ENCODE data around the gene TIRAP.

The TIRAP gene

DNA sequence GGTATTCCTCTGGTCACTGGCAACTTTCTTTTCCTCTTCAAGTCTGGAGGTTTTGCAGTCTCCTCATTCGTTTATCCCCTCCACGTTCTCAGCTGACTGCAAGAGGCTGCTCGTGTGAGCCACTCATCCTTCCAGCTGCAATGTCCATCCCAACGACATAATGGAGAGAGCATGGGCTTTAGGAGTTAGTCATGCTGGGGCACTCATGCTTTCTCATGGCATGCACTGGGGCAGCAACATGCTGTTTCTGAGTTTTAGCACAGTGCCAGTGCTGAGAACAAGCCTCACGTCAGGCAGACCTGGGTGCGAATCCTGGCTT is 28.1 kb downstream of the TIRAP start:
- H3K36me3 ChIP-seq (ENCODE audit: insufficient read depth, low read length): peaks cover 6% of the 10 kb centered on the region; the same call in 1 of the 2 replicates
- DNase-seq (ENCODE audit: low read depth, low spot score): no peak

DNA sequence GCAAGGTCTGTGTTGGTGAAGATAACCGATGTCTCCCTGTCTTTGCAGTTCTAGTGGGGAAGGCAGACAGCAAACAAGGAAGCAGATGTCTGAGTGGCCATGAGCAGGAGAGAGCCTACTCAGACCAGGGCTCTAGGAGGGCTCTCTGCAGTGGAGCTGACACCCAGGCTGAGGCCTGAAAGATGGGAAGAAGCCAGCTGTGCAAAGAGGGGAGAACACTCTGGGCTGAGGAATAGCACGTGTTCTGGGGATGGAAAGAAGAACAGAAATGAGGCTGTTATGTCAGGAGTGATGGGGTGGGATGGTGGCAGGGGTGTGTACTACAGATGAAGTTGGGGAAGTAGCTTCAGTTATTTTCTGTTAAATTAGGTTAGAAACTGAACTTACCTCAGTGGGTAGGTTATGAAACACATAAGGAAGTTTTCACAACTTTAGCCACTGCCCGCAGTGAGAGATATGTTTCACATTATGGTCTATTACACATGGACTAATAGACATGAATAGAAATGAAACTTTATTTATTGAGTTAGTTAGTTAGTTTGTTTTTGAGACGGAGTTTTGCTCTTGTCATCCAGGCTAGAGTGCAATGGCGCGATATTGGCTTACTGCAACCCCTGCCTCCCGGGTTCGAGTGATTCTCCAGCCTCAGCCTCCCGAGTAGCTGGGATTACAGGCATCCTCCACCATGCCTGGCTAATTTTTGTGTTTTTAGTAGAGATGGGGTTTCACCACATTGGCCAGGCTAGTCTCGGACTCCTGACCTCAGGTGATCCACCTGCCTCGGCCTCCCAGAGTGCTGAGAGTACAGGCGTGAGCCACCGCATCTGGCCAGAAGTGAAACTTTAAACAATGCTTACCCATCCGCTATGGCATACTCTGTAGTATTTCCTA is 28.8 kb downstream of the TIRAP start:
- DNase-seq (ENCODE audit: low read depth, low spot score): no peak
- Histone ChIP-seq H3K9ac (ENCODE audit: insufficient read length) (no peak overlapping the region), H3K4me3 (no peak overlapping the region), H3K36me3 (ENCODE audit: insufficient read depth, low read length) (peaks cover 6% of the 10 kb centered on the region; the same call in 1 of the 2 replicates), H3K9me3 (ENCODE audit: low read depth, low read length) (no peaks in the 10 kb centered on the region), H3K27ac (no peak overlapping the region)
- no peak for TF ChIP-seq FOXP2 (optimal IDR thresholded peaks at IDR 0.05; ENCODE audit: control extremely low read depth, extremely low read length, insufficient read depth)
- TF ChIP-seq POLR2AphosphoS5 (IDR thresholded peaks at IDR 0.05; ENCODE audit: borderline replicate concordance, low read depth, low read length): no peak
- TF ChIP-seq EZH2 (IDR thresholded peaks at IDR 0.05): no peak

More for the DNA sequence above, 28.1 kb downstream of the TIRAP start:
- Histone ChIP-seq H3K9ac (ENCODE audit: insufficient read length) (no peak overlapping the region), H3K27ac (no peak overlapping the region), H3K4me3 (no peak overlapping the region), H3K9me3 (ENCODE audit: low read depth, low read length) (no peaks in the 10 kb centered on the region)
- TF ChIP-seq FOXP2 (optimal IDR thresholded peaks at IDR 0.05; ENCODE audit: control extremely low read depth, extremely low read length, insufficient read depth): no peak
- no peak for TF ChIP-seq POLR2AphosphoS5 (IDR thresholded peaks at IDR 0.05; ENCODE audit: borderline replicate concordance, low read depth, low read length)
- TF ChIP-seq EZH2 (IDR thresholded peaks at IDR 0.05): no peak

- Histone ChIP-seq H3K36me3 (ENCODE audit: insufficient read depth, low read length) (peaks cover 6% of the 10 kb centered on the region; the same call in 1 of the 2 replicates), H3K27ac (no peak overlapping the region), H3K9ac (ENCODE audit: insufficient read length) (no peak overlapping the region), H3K4me3 (no peak overlapping the region), H3K9me3 (ENCODE audit: low read depth, low read length) (no peaks in the 10 kb centered on the region)
- DNase-seq (ENCODE audit: low read depth, low spot score): no peak
- TF ChIP-seq FOXP2 (optimal IDR thresholded peaks at IDR 0.05; ENCODE audit: control extremely low read depth, extremely low read length, insufficient read depth) (no peak), POLR2AphosphoS5 (IDR thresholded peaks at IDR 0.05; ENCODE audit: borderline replicate concordance, low read depth, low read length) (no peak), EZH2 (IDR thresholded peaks at IDR 0.05) (no peak)
Measured at GRCh38 chr11:126312961-126313360, 30.1 kb downstream of the TIRAP start.

DNA sequence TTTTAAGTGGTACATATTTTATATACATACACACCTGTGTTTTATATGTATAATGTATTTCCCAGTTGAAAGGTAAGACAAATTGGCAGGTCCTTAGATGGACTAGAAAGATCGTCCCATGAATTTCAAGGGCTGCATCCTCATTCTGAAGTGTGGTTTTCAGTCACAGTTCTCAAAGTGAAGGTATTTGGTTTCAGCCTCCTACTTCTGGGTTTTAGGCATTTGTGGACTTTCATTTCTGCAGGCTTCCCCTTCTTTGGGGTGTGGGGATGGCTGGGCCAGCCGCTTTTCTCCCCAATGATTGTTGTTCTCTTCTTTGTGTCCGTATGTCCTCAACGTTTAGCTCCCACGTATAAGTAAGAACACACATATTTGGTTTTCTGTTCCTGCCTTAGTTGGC is 30.9 kb downstream of the TIRAP start:
- TF ChIP-seq EZH2 (IDR thresholded peaks at IDR 0.05) (no peak), POLR2AphosphoS5 (IDR thresholded peaks at IDR 0.05; ENCODE audit: borderline replicate concordance, low read depth, low read length) (no peak), FOXP2 (optimal IDR thresholded peaks at IDR 0.05; ENCODE audit: control extremely low read depth, extremely low read length, insufficient read depth) (no peak)
- no peak overlapping the region for H3K27ac ChIP-seq
- peaks cover 6% of the 10 kb centered on the region; the same call in 1 of the 2 replicates for H3K36me3 ChIP-seq (ENCODE audit: insufficient read depth, low read length)
- H3K9ac ChIP-seq (ENCODE audit: insufficient read length): no peak overlapping the region
- no peak overlapping the region for H3K4me3 ChIP-seq
- H3K9me3 ChIP-seq (ENCODE audit: low read depth, low read length): no peaks in the 10 kb centered on the region
- DNase-seq (ENCODE audit: low read depth, low spot score): no peak

GRCh38 chr11:126317432-126317755 is 34.5 kb downstream of the TIRAP start:
- DNase-seq (ENCODE audit: low read depth, low spot score): no peak
- H3K9ac ChIP-seq (ENCODE audit: insufficient read length): no peak overlapping the region
- TF ChIP-seq POLR2AphosphoS5 (IDR thresholded peaks at IDR 0.05; ENCODE audit: borderline replicate concordance, low read depth, low read length) (no peak), EZH2 (IDR thresholded peaks at IDR 0.05) (no peak)
- peaks cover 6% of the 10 kb centered on the region; the same call in 1 of the 2 replicates for H3K36me3 ChIP-seq (ENCODE audit: insufficient read depth, low read length)
- no peaks in the 10 kb centered on the region for H3K9me3 ChIP-seq (ENCODE audit: low read depth, low read length)
- no peak overlapping the region for H3K27ac ChIP-seq
- no peak overlapping the region for H3K4me3 ChIP-seq

DNA sequence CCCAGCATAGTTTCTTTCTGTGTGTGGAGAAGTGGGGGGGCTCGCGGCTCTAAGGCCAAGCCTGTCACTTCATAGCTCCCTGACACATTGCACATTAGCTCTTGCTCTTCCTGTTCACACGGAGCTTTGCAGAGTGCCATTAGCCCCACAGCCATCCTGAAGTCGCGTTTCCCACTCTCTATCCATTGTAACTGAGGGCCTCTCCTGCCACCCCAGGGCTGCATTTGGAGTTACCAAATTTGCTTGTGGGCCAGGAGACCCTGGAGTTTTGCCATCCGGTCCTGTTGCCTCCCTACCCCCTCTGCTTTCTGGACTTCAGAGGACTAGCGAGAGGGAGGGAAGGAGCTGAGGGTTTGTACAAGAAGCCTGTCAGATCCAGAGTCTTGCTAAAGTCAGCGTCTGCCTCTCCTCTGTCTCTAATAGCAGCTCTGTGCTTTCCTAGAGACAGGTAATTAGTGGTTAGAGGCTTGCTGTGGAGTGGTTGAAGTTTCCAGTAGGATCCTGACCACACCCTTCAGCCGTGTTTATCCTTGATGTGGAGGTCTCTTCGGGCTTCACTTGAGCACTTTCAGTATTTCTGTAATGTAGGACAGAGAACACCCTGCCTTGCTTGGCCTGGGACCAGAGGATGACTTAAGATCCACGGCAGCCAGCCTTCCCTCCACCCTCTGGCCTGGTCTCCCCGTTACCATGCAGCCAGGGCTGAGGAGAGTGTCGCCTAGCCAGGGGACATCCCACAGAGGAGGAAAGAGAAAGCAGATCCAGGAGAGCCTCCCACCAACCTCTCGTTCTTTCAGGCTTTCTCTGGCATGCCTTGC is 35.1 kb downstream of the TIRAP start:
- DNase-seq (ENCODE audit: low read depth, low spot score): no peak
- Histone ChIP-seq H3K4me3 (0 out of 2 replicates have a peak overlapping the region, but pooled peaks have one; percentile 12), H3K27ac (peak overlapping the region; percentile 72), H3K9ac (ENCODE audit: insufficient read length) (no peak overlapping the region), H3K36me3 (ENCODE audit: insufficient read depth, low read length) (peaks cover 6% of the 10 kb centered on the region; the same call in 1 of the 2 replicates), H3K9me3 (ENCODE audit: low read depth, low read length) (no peaks in the 10 kb centered on the region)
- TF ChIP-seq FOXP2 (optimal IDR thresholded peaks at IDR 0.05; ENCODE audit: control extremely low read depth, extremely low read length, insufficient read depth): no peak
- no peak for TF ChIP-seq POLR2AphosphoS5 (IDR thresholded peaks at IDR 0.05; ENCODE audit: borderline replicate concordance, low read depth, low read length)
- no peak for TF ChIP-seq EZH2 (IDR thresholded peaks at IDR 0.05)

DNA sequence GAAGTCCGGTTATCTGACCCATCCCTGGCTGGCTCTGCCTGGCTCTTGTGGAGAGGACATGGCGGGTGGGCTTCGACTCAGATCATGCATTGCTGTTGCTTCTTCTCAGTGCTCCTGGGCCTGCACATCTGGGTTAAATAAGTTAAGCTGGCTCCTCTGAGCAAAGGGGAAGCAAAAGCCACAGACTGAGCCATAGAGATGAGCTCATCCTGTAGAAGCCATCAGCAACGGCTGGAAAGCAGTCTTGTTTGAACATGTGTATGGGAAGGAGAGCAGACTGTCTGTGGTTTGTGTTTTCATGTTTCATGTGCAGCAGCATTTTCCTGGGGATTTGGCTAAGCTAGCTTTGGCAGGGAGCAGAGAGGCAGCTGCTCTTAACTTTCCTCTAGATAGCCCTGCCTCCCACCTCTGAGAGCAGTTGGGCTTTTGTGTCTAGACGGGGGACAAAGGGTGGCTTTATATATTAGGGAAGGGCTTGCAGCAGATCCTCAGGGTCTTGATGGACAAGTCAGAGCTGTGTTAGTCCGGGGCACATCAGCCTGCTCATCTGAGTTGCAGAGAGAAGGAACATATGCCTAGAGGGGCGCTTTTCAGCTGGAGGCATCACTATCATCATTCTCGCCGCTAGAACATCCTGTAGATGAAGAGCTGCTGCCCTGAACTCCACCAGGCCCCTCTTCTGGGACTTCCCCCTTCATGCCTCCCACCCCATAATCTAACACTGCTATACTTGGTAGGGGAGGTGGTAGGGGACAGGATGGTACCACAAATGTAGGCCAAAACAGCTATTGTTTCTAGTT is 35.9 kb downstream of the TIRAP start:
- TF ChIP-seq FOXP2 (optimal IDR thresholded peaks at IDR 0.05; ENCODE audit: control extremely low read depth, extremely low read length, insufficient read depth) (peak; percentile 77), POLR2AphosphoS5 (IDR thresholded peaks at IDR 0.05; ENCODE audit: borderline replicate concordance, low read depth, low read length) (no peak), EZH2 (IDR thresholded peaks at IDR 0.05) (no peak)
- Histone ChIP-seq H3K36me3 (ENCODE audit: insufficient read depth, low read length) (peaks cover 6% of the 10 kb centered on the region; the same call in 1 of the 2 replicates), H3K4me3 (no peak overlapping the region), H3K27ac (peak overlapping the region; percentile 72), H3K9me3 (ENCODE audit: low read depth, low read length) (no peaks in the 10 kb centered on the region), H3K9ac (ENCODE audit: insufficient read length) (no peak overlapping the region)
- DNase-seq (ENCODE audit: low read depth, low spot score): peak; percentile 73
